Activated T-cell treated with anti-CD3 and anti-CD28 coated beads, Interleukin-2, amount 50 U/mL, for 48 hours (primary cell): ENCODE measurements around the gene KDM4D.
"Not testable (repeated sequence)": the region's sequence is repeated elsewhere in the genome, so short reads cannot be mapped to it uniquely, and the experiment has no call there.

Experiments
- DNase-seq, 2 experiments: peaks; one replicate each; pipeline ENCODE4 v3.0.0-alpha.2; 2020

Gene KDM4D

DNA sequence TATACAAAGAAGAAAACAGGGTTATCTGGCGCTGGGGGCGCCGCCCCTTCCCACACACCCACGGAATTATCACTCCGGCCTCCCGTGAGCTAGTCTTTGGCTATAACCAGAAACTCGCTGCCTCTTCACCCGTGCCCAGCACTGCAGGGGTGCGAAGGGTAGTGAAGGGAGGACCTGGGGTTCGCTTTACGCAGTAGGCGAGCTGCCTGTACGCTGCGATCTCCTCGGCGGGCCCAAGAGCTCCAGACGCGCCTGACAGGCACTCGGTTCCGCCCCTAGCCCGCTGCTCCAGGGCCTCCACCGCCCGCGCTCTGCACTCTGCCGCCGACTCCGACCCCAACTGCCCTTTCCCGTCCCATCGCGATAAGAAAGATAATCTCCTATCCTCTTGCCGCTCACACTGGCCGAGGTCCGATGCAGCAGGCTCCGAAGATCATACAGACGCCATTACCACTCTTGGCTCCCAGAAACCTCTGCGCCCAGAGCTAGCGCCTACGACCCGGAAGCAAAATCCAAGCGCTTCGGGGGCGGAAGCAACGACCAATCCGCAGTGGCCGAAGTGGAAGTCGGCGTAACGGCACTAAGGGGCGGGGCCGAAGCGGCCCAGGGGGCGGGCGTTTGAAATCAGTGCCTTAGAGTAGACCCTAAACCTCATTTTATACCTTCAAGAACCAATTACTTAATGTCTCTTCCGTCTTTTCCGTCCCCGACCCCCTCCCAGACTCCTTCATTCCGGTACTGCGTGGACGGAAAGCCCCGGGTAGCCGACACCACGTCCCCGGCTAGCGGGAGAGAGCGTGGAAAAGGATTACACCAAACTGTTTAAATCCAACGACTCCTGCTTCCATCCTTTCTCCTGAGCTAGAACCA lies at the start of gene KDM4D, which contains the start of gene CWC15:
KDM4D (plus strand) TSS at position 611 of the 870 bp plus-strand sequence. CDS start 23,664 bp downstream, outside the sequence.
CWC15 (minus strand) TSS at position 458 of the 870 bp plus-strand sequence. CDS start 1,371 bp downstream, outside the sequence.
- peak; percentile 95 for DNase-seq

DNA sequence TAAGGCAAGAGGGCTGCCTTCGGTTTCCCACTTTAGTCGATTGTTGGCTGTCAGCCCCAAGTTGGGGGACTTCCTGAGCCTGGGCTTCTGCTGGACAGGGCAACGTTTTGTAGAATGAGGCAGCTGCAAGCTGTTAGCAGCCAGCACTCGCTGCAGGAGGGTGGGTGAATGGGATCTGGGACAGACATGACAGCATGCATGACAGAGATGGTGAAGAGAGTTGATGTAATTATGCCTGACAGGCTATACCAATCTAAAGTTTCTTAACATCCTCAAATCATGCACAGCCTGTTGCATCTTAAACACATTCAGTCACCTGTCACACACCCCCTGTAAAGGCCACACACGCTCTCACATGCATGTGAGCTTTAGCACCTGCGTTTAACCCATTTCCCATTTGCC lies 49.3 kb upstream of the KDM4D start:
- no peak for DNase-seq

DNA sequence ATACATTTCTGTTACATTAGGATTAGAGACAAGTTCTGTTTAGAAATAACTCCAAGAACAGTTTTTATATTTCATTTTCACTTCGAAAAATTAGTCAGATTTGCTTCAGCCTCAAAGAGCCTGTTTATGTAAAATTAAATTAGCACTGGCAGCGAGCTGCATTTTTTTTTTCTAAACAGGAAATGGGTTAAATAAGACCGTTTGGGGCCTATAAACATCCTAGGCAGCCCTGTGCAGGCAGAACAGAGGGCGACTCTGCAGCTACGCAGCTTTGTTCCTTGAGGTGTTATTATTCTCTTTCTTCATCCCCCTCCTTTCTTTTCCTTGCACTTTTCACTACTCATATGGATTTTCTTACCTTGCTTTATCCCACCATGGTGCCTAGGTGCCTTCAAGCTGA lies 48.9 kb upstream of the KDM4D start:
- DNase-seq = no peak

DNA sequence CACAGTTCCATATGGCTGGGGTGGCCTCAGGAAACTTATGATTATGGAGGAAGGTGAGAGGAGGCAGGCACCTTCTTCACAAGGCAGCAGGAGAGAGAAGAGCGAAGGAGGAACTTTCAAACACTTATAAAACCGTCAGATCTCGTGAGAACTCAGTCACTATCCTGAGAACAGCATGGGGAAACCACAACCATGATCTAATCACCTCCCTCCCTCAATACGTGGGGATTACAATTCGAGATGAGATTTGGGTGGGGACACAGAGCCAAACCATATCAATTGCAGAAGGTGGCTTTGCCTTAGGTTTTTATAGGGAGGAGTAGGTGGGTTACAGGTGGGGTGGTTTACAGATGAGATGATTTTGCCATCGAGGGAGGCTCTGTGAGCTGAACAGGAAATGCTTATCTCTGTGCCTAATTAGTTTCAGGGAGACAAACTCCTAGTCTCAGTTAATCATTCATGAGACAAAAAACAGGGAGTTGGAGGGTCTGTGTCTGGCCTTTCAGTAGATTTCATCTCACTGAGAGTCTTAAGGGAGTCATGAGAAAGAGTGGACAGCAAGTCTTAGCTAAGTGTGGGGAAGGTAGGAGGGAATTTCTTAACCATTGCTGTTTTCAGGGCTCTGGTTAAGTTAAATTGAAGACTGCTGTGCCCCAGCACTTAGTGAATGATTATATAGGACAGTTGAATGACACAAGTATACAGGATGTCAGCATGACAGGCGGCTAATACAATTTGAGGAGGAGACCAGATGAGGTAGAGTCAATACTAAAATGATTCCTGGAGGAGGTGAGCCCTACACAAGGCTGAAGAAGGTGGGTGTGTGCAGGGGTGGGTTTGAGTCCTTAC lies 47.9 kb upstream of the KDM4D start:
- no peak for DNase-seq

DNA sequence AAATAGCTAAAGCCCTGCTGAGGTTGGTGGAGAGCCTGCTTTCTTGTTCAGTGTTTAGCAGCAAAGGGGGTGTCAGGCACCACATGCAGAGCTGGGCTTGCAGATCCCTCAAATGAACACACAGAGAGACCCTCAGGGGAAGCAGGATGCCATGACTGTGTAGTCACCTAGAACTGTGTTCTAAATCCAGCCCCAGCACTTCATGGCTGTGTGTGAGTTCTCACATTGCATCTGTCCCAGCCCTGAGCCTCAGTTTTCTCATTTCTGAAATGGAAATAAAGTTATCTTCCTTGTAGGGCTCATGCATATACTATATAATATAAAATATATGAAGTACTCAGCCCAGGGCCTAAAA lies 47.3 kb upstream of the KDM4D start:
- no peak for DNase-seq

DNA sequence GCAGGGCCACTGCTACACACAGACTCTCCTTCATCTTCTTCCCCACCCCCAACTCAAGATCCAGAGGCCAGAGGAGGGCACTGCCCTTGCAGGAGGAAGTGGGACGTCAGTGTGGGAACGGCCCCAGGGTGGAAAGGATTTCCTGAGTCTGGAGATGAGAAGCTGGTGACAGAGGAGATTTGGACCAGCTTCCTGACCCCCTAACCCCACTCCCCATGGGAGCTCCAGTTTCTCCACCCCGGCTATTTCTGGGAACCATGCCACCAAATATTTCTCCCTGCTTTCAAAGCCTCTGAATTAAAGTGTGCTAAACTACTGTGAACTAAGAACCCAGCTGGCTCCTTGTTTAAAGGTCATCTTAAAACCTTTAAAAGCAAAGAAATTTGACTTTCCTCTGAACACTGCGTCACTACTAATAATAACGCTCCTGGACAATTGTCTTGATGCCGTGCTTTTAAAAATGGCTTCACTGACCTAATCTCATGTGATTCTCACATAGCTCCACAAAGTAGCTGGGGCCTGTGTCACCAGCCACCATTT lies 46.7 kb upstream of the KDM4D start:
- no peak for DNase-seq

DNA sequence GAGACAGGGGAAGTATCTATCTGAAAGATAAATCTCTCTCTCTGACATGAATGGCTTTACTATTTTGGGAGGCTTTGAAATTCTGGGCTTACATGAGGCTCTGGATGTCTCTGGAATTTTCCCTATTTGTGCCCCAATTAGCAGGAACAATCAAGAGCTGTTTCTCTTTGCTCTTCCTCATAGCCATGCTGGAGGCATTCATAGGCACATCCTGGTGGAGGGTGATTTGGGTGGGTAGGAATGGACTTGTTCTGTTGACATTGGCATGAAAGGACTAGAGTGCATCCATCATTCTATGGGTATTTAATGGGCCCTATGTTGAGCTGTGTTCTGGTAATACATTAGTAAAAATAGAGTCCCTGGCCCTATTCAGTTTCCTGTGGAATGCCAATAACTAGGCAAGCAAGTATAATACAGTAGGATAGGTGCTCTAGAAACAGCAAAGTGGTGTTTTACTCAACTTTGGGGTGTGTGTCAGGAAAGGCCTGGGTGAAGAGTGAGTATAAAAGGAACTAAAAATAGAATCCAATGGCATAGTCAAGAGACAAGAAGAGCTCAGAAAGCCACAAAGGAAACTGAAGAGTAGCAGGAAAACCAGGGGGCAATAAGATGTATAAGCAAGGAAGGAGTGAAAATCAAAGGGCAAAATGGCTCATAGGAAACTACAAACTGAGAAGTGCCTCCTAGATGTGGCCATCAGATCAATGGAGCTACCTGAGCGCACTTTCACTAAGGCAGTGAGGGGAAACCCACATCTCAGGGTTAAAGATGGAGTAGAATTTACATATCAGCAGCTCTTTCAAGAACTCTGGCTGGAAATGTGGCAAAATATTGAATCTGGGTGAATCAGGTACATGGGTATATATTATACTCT lies 45.2 kb upstream of the KDM4D start:
- DNase-seq = no peak

DNA sequence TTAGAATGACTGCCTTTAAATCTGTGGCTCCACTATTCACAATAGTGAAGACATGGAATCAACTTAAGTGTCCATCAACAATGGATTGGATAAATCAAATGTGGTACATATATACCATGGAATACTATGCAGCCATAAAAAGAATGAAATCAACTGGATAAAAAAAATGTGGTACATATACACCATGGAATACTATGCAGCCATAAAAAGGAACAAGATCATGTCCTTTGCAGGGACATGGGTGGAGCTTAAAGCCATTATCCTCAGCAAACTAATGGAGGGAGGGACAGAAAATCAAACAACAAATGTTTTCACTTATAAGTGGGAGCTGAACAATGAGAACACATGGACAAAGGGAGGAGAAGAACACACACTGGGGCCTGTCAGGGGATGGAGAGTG lies 41.4 kb upstream of the KDM4D start:
- not testable (repeated sequence) for DNase-seq

DNA sequence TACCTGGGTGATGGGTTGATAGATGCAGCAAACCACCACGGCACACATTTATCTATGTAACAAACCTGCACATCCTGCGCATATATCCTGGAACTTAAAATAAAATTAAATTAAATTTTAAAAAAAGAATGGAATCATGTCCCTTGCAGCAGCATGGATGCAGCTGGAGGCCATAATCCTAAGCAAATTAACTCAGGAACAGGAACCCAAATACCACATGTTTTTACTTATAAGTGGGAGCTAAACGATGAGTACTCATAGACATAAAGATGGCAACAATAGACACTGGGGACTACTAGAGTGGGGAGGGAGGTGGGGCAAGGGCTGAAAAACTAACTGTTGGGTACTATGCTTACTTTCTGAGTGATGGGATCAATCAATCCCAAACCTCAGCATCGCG lies 41.0 kb upstream of the KDM4D start:
- DNase-seq = no peak

DNA sequence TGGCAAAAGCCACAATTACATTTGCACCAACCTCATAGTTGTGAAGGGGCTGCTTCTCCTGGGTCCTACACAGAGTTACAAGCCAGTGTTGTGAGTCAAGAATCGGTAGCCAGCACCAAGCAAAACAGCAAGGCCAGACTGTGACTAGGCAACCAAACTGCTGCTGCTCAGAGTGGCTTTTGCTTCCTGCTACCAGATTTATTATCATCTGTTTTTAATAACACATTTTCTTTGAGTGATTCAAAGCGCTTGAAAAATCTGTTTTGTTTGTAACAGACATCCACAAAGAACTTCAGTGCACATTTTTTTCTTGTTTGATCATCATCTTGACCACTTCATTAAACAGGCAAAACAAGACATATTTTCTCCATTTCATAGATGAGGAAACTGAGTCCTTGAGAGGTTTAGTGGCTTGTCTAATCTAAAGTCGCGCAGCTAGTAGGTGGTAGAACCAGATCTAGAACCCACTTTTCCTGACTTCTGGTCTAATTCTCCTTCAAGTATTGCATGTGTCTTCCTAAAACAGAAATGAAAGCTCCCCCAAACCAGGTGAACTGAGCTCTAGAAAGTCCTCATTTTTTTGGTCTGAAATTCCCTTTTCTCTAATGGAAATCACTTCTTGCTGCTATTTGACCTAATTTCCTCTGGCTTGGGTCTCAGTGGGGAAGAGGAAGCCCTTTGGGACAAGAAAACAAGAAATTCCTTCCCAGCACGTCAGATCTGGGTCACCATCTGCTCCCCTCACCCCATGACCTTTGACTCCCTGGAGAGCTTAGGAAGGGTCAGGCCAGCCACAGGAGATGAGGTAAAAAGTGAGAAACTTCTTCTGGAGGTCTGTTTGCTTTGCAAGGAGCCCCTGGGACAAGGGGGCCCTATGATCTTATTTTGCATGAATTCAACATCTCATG lies 40.0 kb upstream of the KDM4D start:
- DNase-seq = no peak

DNA sequence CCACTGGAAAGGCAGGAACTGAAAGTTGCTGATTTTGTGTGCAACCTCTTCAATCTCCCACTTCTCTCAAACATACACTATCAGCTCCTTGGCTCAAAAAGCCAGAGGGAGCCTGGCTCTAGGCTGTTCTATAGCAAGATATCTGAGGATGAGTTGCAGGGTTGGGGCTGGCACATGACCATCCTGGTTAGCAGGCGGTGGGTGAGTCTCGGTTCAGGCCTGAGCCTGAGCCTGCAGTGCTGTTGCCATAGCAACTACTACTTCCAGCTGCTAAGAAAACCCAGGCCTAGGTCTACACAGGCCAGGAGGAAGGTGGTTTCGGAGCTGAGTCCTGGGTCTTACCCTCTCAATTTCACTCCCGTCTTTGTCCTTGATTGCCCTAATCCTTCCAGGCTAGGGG lies 39.1 kb upstream of the KDM4D start:
- DNase-seq = peak in 1 of 2 experiments; percentile 28

DNA sequence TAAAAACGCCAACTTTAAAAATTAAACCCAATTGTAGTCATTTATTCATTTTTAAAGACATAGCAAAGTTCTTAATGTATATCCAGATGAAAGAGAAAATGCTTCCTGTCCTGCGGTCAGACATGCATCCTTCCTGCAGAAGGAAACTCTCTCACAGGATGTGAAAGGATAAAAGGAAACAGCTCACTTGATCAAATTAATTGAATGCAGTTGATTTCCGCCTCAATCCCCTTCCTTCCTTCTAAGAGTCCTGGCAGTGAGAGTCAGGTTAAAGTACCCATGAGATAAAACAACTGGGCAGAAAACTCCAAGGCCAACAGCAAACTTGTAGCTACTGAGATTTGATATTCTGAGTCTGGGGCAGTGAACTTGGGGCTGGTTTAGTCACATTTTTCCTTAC lies 38.7 kb upstream of the KDM4D start:
- no peak for DNase-seq

DNA sequence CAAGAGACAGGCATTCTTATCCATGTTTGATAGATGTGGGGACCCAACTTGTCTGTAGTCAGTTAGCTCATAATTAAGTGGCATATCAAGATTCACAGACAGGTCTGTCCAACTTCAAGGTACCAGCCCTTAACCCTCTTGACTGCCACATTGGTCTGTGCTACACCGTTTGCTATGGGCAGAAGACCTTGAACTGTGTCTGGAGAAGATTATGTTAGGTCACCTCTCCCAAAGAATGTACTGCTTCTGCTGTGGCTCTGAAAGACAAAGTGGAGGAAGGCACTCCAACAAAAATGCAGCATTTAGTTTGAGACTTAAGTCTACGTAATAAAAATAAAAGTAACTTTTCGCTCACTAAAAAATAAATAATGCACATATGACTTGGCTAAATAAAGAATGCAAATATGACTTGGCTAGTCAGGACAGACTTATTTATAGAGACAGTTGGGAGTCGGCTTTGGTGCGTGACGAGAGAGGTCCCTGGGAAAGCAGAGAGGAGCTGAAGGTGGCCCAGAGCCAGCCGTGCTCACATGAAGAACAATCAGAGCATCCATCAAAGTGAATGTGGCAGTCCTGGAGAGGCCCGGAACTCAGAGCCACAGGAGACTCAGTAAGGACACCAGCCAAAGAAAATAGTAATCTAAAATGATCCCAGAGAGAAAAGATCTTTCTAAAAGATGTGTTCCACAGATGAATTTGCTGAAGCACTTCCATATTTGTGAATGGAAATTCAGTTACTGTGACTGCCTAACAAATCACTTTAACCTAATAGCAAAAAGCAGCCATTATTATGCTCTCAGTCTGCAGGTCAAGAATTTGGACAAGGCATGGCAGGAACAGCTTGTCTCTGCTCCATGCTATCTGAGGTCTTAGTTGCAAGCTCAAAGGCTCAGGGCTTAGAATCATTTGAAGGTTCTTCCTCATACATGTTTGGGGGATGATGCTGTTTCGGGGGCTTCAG lies 35.1 kb upstream of the KDM4D start:
- no peak for DNase-seq

DNA sequence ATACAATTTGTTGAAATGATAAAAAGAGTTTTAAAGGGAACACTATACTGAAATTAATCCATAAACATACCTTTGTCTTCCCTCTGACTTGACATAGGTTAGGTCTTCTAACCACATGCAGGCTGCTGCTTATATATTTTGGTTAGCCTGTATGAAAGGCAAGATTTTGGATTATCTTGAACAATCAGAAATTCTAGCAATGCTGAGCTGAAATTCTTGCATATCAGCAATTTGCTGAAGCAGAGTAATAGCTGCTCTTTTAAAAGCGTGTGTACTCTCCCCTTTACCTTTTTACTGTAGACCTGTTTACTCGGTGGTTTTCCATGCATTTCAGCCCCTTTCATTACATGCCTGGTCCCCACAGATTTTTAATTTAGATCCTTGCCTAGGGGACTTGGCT lies 34.2 kb upstream of the KDM4D start:
- DNase-seq = no peak

DNA sequence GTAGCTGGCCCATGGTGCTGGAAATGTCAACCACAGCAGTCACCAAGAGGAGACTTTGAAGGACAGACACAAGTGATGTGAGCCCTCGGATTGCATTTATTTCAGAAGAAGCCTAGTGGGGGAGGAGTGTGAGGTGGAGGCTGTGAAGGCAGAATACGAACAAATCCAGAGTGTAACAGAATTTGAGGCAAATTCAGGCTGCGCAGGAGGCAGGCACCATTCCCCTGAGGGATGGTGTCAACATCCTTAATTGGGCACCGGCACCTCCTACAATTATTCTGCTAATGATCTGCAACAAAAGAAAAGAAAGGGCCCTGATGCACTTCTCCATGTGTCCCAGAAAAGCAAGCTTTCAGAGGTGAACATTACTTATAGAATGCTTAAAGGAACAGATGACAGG lies 32.4 kb upstream of the KDM4D start:
- no peak for DNase-seq

DNA sequence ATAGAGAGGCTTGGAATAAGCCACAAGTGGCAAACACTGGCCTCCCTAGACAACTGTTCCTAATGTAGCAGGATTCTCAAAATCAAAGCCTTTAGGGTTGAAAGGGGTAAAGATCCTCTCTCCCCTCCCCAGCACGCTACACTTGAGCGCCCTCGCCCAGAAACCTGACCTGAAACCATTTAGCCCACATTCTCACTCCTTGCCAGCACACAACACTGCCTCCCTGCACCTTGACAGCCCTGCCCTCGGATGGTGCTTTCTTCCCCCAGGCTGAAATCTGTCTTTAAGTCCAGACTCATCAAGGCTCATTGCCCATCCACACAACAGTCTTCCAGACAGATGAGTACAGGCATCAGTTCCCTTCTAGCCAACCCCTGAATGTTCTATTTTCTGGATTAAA lies 26.7 kb upstream of the KDM4D start:
- no peak for DNase-seq

DNA sequence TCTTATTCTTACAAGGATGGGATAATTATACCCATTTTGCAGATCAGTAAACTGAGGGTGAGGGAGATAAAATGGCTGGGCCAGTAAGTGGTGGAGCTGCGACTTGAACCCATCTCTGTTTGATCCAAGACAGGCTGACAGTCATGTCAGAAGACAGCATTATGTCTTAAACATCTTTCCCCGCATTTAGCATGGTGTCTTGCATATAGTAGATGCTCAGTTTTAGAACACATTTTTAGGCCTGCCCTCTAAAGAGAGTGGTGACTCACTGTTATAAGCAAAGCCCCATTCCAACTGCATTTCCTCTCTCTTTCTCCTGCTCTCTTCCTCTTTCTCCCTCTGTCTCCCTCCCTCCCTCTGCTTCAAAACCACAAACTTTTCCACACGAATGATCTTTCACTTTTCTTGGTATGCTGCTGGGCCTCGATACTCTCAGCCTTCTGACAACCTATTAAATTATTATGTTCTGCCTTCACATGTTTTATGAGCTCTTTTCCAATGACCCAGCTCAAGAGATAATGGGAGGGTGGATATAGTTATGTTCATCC lies 25.4 kb upstream of the KDM4D start:
- DNase-seq = no peak

DNA sequence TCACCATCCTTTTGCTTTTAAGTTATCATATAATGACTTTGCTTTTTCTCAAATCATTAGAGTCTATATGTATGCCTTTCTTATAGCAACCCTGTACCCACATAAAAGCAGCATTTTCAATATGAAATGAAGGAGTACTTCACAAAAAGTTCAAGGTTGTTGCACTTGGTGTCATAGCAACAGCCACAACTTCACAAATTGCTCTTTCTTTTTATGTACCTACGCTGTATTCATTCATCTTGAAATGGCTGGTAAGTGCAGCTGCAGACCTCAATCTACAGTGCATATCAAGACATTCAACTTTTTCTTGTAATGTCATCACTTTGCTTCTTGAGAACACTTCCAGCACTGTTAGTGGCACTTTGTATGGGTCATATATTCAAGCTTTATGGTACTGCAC lies 18.8 kb upstream of the KDM4D start:
- no peak for DNase-seq

DNA sequence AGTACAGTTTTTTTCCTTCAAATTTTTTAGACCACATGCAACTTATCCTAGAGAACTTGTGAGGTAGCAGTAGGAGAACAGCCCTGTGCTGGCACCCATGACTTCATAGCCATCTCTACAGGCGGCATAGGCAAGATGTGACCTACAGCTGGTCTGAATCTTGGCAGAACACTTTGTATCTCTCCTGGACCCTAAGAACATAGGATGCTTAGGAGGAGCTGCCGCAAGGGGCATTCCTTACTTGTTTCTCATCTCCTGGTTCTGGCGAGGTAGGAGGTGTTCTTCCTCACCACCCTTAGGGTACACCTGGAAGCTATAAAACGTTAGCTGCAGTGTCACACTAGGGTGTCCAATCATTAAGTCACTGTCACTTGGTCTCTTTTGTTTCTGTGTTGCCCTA lies 16.5 kb upstream of the KDM4D start:
- DNase-seq = no peak

DNA sequence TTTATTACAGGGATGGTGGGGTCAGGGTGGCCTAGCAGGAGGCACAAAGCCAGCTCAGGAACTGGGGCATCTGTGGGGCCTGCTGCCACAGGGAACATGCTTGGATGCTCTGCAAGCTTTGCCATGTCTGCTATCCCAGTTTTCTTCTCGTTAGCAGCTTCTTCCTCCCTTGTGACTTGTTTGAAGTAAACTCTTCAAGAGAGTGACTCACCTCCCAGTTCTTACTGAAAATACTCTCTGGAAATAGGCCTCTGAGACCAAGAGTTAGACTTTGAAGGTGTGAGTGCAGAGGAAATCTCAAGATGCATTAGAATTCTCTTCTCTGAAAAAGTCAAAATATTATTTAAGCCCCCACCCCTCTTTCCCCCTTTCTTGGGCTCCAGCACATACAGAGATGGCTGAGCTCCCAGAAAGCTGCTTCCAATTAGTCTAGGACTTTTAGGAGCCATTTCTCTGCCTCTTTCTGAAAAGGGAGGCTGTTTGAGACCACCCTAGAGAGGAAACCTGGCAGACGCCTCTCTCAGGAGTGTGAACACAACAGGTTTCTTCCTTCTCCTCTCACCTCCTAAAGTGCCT lies 15.3 kb upstream of the KDM4D start:
- DNase-seq = no peak
